Muscle layer of colon (tissue), 2 donors: ENCODE results near the gene DHX8.
"Not testable (repeated sequence)": the region's sequence is repeated elsewhere in the genome, so short reads cannot be mapped to it uniquely, and the experiment has no call there.

Experiments used
- H3K27ac ChIP-seq: one replicate; pipeline ENCODE4 v1.7.0; 2013; ENCODE audit warnings: low read depth, mild to moderate bottlenecking, low read length, moderate library complexity
- H3K27me3 ChIP-seq, 2 donors: one replicate each; pipeline ENCODE4 v1.7.0; 2013; ENCODE audit warnings: low read length in 2 of 2, mild to moderate bottlenecking in 2 of 2; ENCODE audit not compliant: insufficient read depth in 2 of 2, control insufficient read depth in 1 of 2
- H3K36me3 ChIP-seq: one replicate; pipeline ENCODE4 v1.7.0; 2013; ENCODE audit warnings: mild to moderate bottlenecking, low read length; ENCODE audit not compliant: insufficient read depth
- H3K4me1 ChIP-seq: one replicate; pipeline ENCODE4 v1.7.0; 2013; ENCODE audit warnings: mild to moderate bottlenecking, low read length; ENCODE audit not compliant: insufficient read depth
- H3K4me3 ChIP-seq, 2 donors: one replicate each; pipeline ENCODE4 v1.7.0; 2013; ENCODE audit warnings: low read length in 2 of 2, low read depth in 1 of 2, mild to moderate bottlenecking in 1 of 2, moderate library complexity in 1 of 2
- H3K9ac ChIP-seq: one replicate; pipeline ENCODE4 v1.7.0; 2013; ENCODE audit warnings: low read length
- H3K9me3 ChIP-seq: one replicate; pipeline ENCODE4 v1.7.0; 2013; ENCODE audit warnings: mild to moderate bottlenecking, low read length
- donor health status: abdominal sarcoma.
- donor health status: Adenocarcinoma of cecum.

DHX8 gene

DNA sequence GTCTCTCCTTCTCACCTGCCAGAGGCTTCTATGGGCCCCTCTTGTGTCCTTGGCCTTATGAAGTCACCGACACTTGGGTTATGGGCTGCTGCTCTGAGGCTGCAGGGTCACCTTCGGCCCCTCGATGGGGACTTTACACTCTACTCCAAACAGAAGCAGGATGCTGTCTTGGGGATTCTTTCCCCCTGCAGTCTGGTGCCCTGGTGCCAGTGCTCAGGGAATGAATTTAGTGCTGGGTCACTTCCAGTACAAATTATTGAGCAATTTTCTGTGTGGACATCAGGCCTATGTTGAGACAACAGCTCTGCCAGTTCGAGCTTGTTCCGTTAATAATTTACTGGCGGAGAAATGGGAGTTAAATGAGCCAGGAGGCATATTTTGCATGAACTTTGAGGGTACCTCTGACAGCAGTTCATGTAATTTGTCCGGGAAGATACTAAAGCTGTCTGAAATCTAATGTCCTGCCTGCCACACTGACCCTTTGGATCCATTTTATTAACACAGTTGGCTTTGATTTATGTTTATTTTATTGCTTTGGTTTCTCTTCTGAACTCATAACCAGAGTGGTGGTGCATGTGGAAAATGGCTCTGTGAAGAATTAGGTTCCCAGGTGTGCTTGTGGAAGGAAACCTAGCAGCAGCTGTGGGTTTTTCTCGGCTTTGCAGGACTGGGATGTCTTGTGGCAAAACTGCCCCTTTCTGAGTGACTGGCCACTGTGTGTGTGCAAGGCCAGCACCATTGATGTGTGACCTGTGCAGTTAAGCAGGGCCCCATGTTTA is 34.1 kb upstream of the DHX8 start:
- no peak overlapping the region for H3K4me3 ChIP-seq
- no peak overlapping the region for H3K9ac ChIP-seq
- H3K27ac ChIP-seq = no peak overlapping the region
- no peaks in the 10 kb centered on the region for H3K9me3 ChIP-seq
- no peaks in the 10 kb centered on the region for H3K36me3 ChIP-seq
- H3K27me3 ChIP-seq = no peaks in the 10 kb centered on the region
- no peaks in the 10 kb centered on the region for H3K4me1 ChIP-seq

DNA sequence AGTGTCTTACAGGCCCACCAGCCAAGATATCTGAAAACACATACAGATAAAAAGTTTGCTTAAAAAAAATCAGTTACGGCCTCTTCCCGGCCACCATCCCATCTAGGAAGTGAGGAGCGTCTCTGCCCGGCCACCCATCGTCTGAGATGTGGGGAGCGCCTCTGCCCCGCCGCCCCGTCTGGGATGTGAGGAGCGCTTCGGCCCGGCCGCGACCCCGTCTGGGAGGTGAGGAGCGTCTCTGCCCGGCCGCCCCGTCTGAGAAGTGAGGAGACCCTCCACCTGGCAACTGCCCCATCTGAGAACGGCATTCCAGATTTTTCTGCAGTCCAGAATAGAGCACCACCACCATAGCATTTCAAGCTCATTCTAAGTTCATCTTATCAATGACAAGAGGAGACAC is 33.0 kb upstream of the DHX8 start:
- H3K9ac ChIP-seq, H3K27me3 ChIP-seq, H3K4me3 ChIP-seq, H3K4me1 ChIP-seq, H3K27ac ChIP-seq, H3K36me3 ChIP-seq, H3K9me3 ChIP-seq: not testable (repeated sequence)

- H3K9ac ChIP-seq, H3K27me3 ChIP-seq, H3K9me3 ChIP-seq, H3K4me1 ChIP-seq, H3K4me3 ChIP-seq, H3K27ac ChIP-seq, H3K36me3 ChIP-seq: not testable (repeated sequence)
Measured at GRCh38 chr17:43451741-43452140, 32.0 kb upstream of the DHX8 start.

GRCh38 chr17:43453331-43453812 is 30.4 kb upstream of the DHX8 start:
- H3K4me1 ChIP-seq = peaks cover 6% of the 10 kb centered on the region
- no peak overlapping the region for H3K27ac ChIP-seq
- H3K9ac ChIP-seq = no peak overlapping the region
- no peaks in the 10 kb centered on the region for H3K27me3 ChIP-seq
- H3K4me3 ChIP-seq = no peak overlapping the region
- no peaks in the 10 kb centered on the region for H3K9me3 ChIP-seq
- H3K36me3 ChIP-seq = no peaks in the 10 kb centered on the region

DNA sequence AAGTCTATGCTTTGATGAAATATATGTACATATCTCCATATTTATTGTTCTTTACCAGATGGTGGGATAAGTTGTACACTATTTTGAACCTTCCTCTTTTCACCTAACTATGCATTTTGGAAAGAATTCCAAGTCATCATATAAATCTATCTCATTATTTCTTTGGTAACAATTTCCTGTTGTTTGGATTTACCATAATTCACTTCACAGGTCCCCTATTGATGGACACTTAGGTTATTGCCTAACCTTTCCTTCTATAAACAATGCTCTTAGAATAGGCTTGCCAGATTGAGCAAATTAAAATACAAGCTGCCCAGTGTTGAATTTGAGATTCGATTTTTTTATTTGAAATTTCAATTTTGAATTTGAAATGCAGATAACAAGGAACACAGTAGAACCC is 28.9 kb upstream of the DHX8 start:
- Histone ChIP-seq H3K9me3 (no peaks in the 10 kb centered on the region), H3K27ac (no peak overlapping the region), H3K9ac (no peak overlapping the region), H3K4me3 (no peak overlapping the region), H3K36me3 (no peaks in the 10 kb centered on the region), H3K27me3 (no peaks in the 10 kb centered on the region), H3K4me1 (peaks cover 6% of the 10 kb centered on the region)

GRCh38 chr17:43456029-43456428 is 27.7 kb upstream of the DHX8 start:
- Histone ChIP-seq H3K27me3 (no peaks in the 10 kb centered on the region), H3K27ac (no peak overlapping the region), H3K9ac (no peak overlapping the region)

DNA sequence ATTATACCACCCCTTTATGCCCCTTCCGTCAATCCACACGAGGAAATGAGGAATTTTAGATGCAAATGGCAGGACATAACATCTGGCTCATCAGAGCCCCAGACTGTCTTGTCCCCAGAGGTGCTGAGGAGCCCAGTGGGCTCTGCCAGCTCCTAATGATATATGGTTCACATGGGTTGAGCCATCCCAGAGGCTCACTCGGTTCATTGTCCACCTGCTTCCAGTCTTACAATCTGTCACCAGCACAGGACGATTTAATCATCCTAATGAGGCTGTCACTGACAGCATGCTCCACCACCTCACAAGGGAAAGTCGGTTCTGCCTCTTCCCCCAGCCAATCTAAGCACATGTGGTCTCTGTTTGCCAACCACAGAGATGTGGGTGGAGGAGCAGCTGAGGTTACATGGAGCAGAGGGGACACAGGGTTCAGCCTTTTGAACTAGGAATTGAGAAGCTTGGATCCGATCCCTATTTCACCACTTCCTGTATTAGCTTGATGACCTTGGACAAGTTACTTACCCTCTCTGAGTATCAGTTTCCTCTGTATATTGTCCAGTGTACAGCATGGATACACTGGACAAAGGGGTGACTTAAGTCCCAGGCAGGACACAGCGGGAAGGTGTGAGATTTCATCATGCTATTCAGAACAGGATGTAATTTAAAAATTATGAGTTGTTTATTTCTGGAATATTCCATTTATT is 27.0 kb upstream of the DHX8 start:
- no peaks in the 10 kb centered on the region for H3K27me3 ChIP-seq
- no peak overlapping the region for H3K27ac ChIP-seq
- no peaks in the 10 kb centered on the region for H3K36me3 ChIP-seq
- no peak overlapping the region for H3K4me3 ChIP-seq
- no peaks in the 10 kb centered on the region for H3K9me3 ChIP-seq
- no peak overlapping the region for H3K9ac ChIP-seq
- H3K4me1 ChIP-seq = peaks cover 6% of the 10 kb centered on the region

More at GRCh38 chr17:43456029-43456428, 27.7 kb upstream of the DHX8 start:
- H3K9me3 ChIP-seq = no peaks in the 10 kb centered on the region
- H3K4me1 ChIP-seq = peaks cover 6% of the 10 kb centered on the region
- no peak overlapping the region for H3K4me3 ChIP-seq
- no peaks in the 10 kb centered on the region for H3K36me3 ChIP-seq

DNA sequence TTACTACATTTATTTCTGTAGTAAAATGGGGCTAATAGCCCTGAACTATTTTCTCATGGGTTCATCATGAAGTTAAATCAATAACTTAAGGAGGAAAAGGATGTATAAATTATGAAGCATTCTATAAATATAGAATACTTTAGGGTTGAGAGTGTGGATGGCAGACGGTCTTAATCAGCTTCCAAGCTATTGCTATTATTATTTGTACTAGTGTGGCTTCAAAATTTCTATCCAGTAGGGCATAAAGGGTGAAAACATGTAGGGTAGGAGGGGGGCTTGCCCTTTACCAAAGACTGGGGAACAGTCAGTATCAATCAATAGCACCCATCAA is 26.4 kb upstream of the DHX8 start:
- no peaks in the 10 kb centered on the region for H3K27me3 ChIP-seq
- no peaks in the 10 kb centered on the region for H3K36me3 ChIP-seq
- peaks cover 6% of the 10 kb centered on the region for H3K4me1 ChIP-seq
- no peak overlapping the region for H3K4me3 ChIP-seq
- no peak overlapping the region for H3K27ac ChIP-seq
- no peak overlapping the region for H3K9ac ChIP-seq
- no peaks in the 10 kb centered on the region for H3K9me3 ChIP-seq

GRCh38 chr17:43459878-43460277 is 23.9 kb upstream of the DHX8 start:
- not testable (repeated sequence) for H3K4me1 ChIP-seq, H3K9me3 ChIP-seq, H3K27ac ChIP-seq, H3K9ac ChIP-seq, H3K36me3 ChIP-seq, H3K4me3 ChIP-seq, H3K27me3 ChIP-seq

DNA sequence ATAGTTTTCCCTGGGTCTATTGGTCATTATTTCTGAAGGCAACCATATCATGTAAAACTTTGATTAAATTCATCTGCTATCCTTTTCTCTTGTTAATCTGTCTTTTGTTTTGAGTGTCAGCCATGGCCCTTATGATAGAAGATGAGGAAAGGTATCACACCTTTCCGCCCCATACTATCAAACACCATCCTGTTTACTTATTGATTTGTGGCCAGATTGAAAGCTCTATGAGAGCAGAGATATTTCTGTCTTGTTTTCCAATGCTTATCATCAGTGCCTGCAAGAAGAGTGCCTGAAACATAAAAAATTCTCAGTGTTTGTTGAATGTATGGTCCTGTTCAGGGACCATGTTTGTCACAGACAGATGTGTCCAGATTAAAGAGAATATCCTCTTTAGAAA is 22.6 kb upstream of the DHX8 start:
- Histone ChIP-seq H3K27me3 (no peaks in the 10 kb centered on the region), H3K9ac (no peak overlapping the region), H3K36me3 (no peaks in the 10 kb centered on the region), H3K9me3 (no peaks in the 10 kb centered on the region), H3K4me3 (no peak overlapping the region), H3K4me1 (no peaks in the 10 kb centered on the region), H3K27ac (no peak overlapping the region)

DNA sequence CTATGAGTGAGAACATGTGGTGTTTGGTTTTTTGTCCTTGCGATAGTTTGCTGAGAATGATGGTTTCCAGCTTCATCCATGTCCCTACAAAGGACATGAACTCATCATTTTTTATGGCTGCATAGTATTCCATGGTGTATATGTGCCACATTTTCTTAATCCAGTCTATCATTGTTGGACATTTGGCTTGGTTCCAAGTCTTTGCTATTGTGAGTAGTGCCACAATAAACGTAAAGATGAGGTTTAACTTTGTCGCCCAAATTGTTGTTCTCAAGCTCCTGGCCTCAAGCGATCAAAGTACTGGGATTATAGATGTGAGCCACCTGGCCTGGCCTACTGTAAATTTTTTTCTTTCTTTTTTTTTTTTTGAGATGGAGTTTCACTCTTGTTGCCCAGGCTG is 21.2 kb upstream of the DHX8 start:
- not testable (repeated sequence) for H3K9ac ChIP-seq, H3K4me3 ChIP-seq, H3K36me3 ChIP-seq, H3K27me3 ChIP-seq, H3K4me1 ChIP-seq, H3K27ac ChIP-seq, H3K9me3 ChIP-seq

- no peaks in the 10 kb centered on the region for H3K27me3 ChIP-seq
- H3K4me1 ChIP-seq = peaks cover under 1% of the 10 kb centered on the region
- no peak overlapping the region for H3K9ac ChIP-seq
- no peaks in the 10 kb centered on the region for H3K9me3 ChIP-seq
- H3K36me3 ChIP-seq = no peaks in the 10 kb centered on the region
- no peak overlapping the region for H3K4me3 ChIP-seq
- H3K27ac ChIP-seq = no peak overlapping the region
Measured at GRCh38 chr17:43463241-43463640, 20.5 kb upstream of the DHX8 start.
